ENCODE measurements around the gene RALGPS1. TPM values are rescaled to one million over a fixed set of nuclear protein-coding genes. Genes with fewer than 3 reads are reported as not detected.

The RALGPS1 gene
- total RNA-seq, 4 donors from 2014 or later: 3.3 to 9.8 (median 6.7) TPM

DNA sequence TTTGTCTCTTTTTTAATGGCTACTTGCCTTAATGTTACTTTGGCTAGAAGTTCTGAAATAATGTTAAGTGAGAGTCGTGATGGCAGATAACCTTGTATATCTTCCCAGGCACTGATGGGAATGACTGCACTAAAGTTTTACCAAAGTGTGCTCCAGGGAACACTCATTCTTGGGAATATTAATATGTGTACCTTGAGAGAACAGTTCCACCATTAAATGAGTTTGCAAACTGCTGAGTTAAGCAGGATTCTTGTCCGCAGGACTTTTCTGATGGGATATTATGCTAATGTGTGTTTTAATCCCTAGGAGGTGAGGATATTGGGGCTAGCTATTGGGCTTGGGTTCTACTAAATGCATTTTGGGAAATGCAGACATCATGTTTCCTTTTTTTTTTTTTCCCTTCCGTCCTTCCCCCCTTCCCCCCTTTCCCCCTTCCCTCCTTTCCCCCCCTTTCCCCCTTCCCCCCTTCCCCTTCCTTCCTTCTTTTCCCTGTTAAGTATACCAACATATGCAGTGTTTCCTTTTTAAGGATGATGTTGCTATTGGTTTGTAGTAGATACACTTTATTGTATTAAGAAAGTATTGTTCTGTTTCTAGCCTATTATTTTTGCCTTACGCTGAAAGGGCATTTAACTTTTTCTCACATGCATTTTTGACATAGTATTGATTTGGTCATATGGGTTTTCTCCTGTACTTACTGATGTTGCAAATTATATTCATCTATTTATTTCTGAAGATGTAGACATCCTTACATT, 38.6 kb upstream of the RALGPS1 start:
- WGBS, 2 donors: 63 to 71% methylated on average over 3 to 4 of the region's 4 CpGs
- TF ChIP-seq POLR2A (IDR thresholded peaks at IDR 0.05): no peak
- TF ChIP-seq, protein P1, sequence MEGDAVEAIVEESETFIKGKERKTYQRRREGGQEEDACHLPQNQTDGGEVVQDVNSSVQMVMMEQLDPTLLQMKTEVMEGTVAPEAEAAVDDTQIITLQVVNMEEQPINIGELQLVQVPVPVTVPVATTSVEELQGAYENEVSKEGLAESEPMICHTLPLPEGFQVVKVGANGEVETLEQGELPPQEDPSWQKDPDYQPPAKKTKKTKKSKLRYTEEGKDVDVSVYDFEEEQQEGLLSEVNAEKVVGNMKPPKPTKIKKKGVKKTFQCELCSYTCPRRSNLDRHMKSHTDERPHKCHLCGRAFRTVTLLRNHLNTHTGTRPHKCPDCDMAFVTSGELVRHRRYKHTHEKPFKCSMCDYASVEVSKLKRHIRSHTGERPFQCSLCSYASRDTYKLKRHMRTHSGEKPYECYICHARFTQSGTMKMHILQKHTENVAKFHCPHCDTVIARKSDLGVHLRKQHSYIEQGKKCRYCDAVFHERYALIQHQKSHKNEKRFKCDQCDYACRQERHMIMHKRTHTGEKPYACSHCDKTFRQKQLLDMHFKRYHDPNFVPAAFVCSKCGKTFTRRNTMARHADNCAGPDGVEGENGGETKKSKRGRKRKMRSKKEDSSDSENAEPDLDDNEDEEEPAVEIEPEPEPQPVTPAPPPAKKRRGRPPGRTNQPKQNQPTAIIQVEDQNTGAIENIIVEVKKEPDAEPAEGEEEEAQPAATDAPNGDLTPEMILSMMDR (IDR thresholded peaks at IDR 0.05): no peak
- TF ChIP-seq EP300 (IDR thresholded peaks at IDR 0.05): no peak
- Histone ChIP-seq H3K27ac (no peak overlapping the region), H3K9me3 (no peaks in the 10 kb centered on the region), H3K4me1 (peaks cover 0 to 20% (median 3%) of the 10 kb centered on the region in 4 donors), H3K36me3 (peaks cover 0 to 29% (median 0%) of the 10 kb centered on the region in 3 donors), H3K27me3 (no peaks in the 10 kb centered on the region), H3K4me3 (no peak overlapping the region)
- DNase-seq (ENCODE audit: low spot score in 2 of 2): no peak

DNA sequence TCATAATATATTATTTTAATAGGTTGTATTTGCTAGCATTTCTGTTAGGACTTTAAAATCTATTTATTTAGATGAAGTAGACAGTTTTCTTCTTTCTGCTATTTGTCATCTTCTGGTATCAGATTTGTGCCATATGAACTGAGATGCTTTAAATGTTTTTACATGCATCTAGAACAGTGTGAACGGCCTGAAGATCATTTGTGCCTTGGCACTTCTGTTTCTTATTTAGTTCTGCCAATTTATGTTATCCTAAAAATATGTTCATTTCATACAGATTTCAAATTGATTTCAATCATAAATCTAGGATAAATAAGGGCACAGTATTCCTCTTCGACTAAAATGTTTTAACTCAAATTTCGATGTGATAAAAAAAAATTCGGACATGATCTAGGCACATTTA, 38.1 kb upstream of the RALGPS1 start:
- Histone ChIP-seq H3K27ac (no peak overlapping the region), H3K4me3 (no peak overlapping the region), H3K9me3 (no peaks in the 10 kb centered on the region), H3K27me3 (no peaks in the 10 kb centered on the region), H3K4me1 (peaks cover 0 to 24% (median 3%) of the 10 kb centered on the region in 4 donors), H3K36me3 (peaks cover 0 to 31% (median 0%) of the 10 kb centered on the region in 3 donors)
- 76 to 79% methylated on average over 4 of the region's 4 CpGs for WGBS, 2 donors
- TF ChIP-seq EP300 (IDR thresholded peaks at IDR 0.05): no peak
- no peak for TF ChIP-seq POLR2A (IDR thresholded peaks at IDR 0.05)
- TF ChIP-seq, protein P1 (IDR thresholded peaks at IDR 0.05): no peak
- no peak for DNase-seq (ENCODE audit: low spot score in 2 of 2)

DNA sequence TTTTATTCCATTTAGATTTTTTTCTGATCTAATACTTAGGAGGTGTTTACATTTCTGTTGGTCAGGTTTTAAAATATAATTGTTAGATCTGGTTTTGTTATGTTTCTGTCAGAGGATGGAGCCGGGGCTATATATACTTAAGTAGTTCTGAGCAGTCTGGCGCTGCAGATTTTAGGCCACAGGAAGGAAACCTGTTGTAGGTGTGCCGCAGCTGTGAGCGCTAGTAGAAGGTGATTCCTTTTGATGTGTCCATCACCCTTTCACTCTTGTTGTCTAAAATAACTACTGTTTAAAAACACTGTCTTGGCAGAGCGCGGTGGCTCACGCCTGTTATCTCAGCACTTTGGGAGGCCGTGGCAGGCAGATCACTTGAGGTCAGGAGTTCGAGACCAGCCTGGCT, 37.2 kb upstream of the RALGPS1 start:
- TF ChIP-seq EP300 (IDR thresholded peaks at IDR 0.05) (no peak), POLR2A (IDR thresholded peaks at IDR 0.05) (no peak)
- TF ChIP-seq, protein P1 (IDR thresholded peaks at IDR 0.05): no peak
- H3K36me3 ChIP-seq: peaks cover 0 to 31% (median 0%) of the 10 kb centered on the region in 3 donors
- 92 to 93% methylated on average over 9 of the region's 9 CpGs for WGBS, 2 donors
- H3K4me3 ChIP-seq: no peak overlapping the region
- H3K27me3 ChIP-seq: no peaks in the 10 kb centered on the region
- H3K4me1 ChIP-seq: peaks cover 0 to 29% (median 3%) of the 10 kb centered on the region in 4 donors
- H3K27ac ChIP-seq: no peak overlapping the region
- H3K9me3 ChIP-seq: no peaks in the 10 kb centered on the region
- DNase-seq (ENCODE audit: low spot score in 2 of 2): no peak

DNA sequence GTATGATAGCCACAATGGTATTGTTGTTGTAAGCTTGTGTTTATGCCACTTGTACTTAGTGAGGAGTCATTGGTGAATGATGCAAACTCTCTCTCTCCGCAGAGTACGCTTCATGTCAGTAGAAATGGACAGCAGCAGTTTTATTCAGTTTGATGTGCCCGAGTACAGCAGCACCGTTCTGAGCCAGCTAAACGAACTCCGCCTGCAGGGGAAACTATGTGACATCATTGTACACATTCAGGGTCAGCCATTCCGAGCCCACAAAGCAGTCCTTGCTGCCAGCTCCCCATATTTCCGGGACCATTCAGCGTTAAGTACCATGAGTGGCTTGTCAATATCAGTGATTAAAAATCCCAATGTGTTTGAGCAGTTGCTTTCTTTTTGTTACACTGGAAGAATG, 35.3 kb upstream of the RALGPS1 start:
- no peak for TF ChIP-seq EP300 (IDR thresholded peaks at IDR 0.05)
- TF ChIP-seq, protein P1 (IDR thresholded peaks at IDR 0.05): no peak
- TF ChIP-seq POLR2A (IDR thresholded peaks at IDR 0.05): no peak
- peaks cover 0 to 40% (median 0%) of the 10 kb centered on the region in 3 donors for H3K36me3 ChIP-seq
- H3K4me3 ChIP-seq: no peak overlapping the region
- no peaks in the 10 kb centered on the region for H3K27me3 ChIP-seq
- no peak for DNase-seq (ENCODE audit: low spot score in 2 of 2)
- peaks cover 0 to 29% (median 3%) of the 10 kb centered on the region in 4 donors for H3K4me1 ChIP-seq
- no peak overlapping the region for H3K27ac ChIP-seq
- 66 to 67% methylated on average over 9 of the region's 9 CpGs for WGBS, 2 donors
- H3K9me3 ChIP-seq: no peaks in the 10 kb centered on the region

DNA sequence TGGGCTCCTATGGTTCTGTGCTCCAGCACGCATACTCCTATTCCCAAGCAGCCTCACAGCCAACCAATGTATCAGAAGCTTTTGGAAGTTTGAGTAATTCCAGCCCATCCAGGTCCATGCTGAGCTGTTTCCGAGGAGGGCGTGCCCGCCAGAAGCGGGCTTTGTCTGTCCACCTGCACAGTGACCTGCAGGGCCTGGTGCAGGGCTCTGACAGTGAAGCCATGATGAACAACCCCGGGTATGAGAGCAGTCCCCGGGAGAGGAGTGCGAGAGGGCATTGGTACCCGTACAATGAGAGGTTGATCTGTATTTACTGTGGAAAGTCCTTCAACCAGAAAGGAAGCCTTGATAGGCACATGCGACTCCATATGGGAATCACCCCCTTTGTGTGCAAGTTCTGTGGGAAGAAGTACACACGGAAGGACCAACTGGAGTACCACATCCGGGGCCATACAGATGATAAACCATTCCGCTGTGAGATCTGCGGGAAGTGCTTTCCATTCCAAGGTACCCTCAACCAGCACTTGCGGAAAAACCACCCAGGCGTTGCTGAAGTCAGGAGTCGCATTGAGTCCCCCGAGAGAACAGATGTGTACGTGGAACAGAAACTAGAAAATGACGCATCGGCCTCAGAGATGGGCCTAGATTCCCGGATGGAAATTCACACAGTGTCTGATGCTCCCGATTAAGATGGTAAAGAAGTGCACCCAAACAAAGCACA, 34.2 kb upstream of the RALGPS1 start:
- no peak overlapping the region for H3K4me3 ChIP-seq
- H3K27ac ChIP-seq: no peak overlapping the region
- TF ChIP-seq, protein P1 (IDR thresholded peaks at IDR 0.05): no peak
- TF ChIP-seq POLR2A (IDR thresholded peaks at IDR 0.05) (no peak), EP300 (IDR thresholded peaks at IDR 0.05) (no peak)
- WGBS, 2 donors: 91 to 93% methylated on average over 20 to 23 of the region's 23 CpGs
- peaks cover 0 to 29% (median 5%) of the 10 kb centered on the region in 4 donors for H3K4me1 ChIP-seq
- H3K27me3 ChIP-seq: no peaks in the 10 kb centered on the region
- H3K9me3 ChIP-seq: no peaks in the 10 kb centered on the region
- H3K36me3 ChIP-seq: peaks cover 0 to 40% (median 0%) of the 10 kb centered on the region in 3 donors
- DNase-seq (ENCODE audit: low spot score in 2 of 2): no peak

Measured in tibial nerve (tissue), 4 donors.